HepG2 (cell line): Measurements from ENCODE around the gene ENO2. TPM values are rescaled to one million over a fixed set of nuclear protein-coding genes. Genes with fewer than 3 reads are reported as not detected.

Experiments used
- FOSL1 ChIP-seq: sonication (generic); formaldehyde crosslinking; IDR thresholded peaks from 2 replicates; pipeline ENCODE4 v1.9.0; 2021; ENCODE audit warnings: missing genetic modification reagents, borderline replicate concordance
- HOXD1 ChIP-seq: sonication (generic); formaldehyde crosslinking; IDR thresholded peaks from 2 replicates; pipeline ENCODE4 v1.5.0; 2020; ENCODE audit warnings: missing genetic modification reagents
- MAF1 ChIP-seq: sonication (generic); formaldehyde crosslinking; IDR thresholded peaks from 2 replicates; pipeline ENCODE4 v1.5.0; 2020; ENCODE audit warnings: missing genetic modification reagents, borderline replicate concordance
- MED8 ChIP-seq: sonication (generic); formaldehyde crosslinking; IDR thresholded peaks from 2 replicates; pipeline ENCODE4 v1.8.1; 2023; ENCODE audit warnings: mild to moderate bottlenecking, missing genetic modification reagents; ENCODE audit not compliant: insufficient replicate concordance
- NPAS2 ChIP-seq: sonication (generic); formaldehyde crosslinking; IDR thresholded peaks from 2 replicates; pipeline ENCODE4 v1.8.0; 2022; ENCODE audit warnings: mild to moderate bottlenecking, missing genetic modification reagents, borderline replicate concordance
- NR2C2 ChIP-seq: sonication (generic); formaldehyde crosslinking; IDR thresholded peaks from 2 replicates; pipeline ENCODE4 v1.4.0; 2020; ENCODE audit warnings: missing genetic modification reagents, mild to moderate bottlenecking, moderate library complexity, borderline replicate concordance
- NRL ChIP-seq: sonication (generic); formaldehyde crosslinking; IDR thresholded peaks from 2 replicates; pipeline ENCODE4 v1.5.0; 2020; ENCODE audit warnings: missing genetic modification reagents, mild to moderate bottlenecking, moderate library complexity, borderline replicate concordance
- RFXANK ChIP-seq: IDR thresholded peaks from 2 replicates; pipeline ENCODE4 v1.6.1; 2016
- SALL2 ChIP-seq: sonication (generic); formaldehyde crosslinking; IDR thresholded peaks from 2 replicates; pipeline ENCODE4 v1.8.1; 2023; ENCODE audit warnings: mild to moderate bottlenecking, missing genetic modification reagents, inconsistent platforms
- SIX4 ChIP-seq: sonication (generic); formaldehyde crosslinking; IDR thresholded peaks from 2 replicates; pipeline ENCODE4 v1.4.0; 2020; ENCODE audit warnings: missing genetic modification reagents
- SKI ChIP-seq: fragments of 450-650 bp; IDR thresholded peaks from one replicate; pipeline ENCODE4 v1.6.1; 2018; ENCODE audit warnings: mild to moderate bottlenecking; ENCODE audit not compliant: partially characterized antibody
- SRSF1 ChIP-seq: fragments of 200-400 bp; formaldehyde crosslinking; optimal IDR thresholded peaks from 2 replicates; pipeline ENCODE3; 2017; ENCODE audit warnings: mild to moderate bottlenecking, low read depth, low read length, moderate library complexity
- SSRP1 ChIP-seq: IDR thresholded peaks from 2 replicates; pipeline ENCODE4 v1.6.1; 2016; ENCODE audit warnings: control low read depth
- ZC3H13 ChIP-seq: sonication (generic); formaldehyde crosslinking; IDR thresholded peaks from 2 replicates; pipeline ENCODE4 v1.8.1; 2023; ENCODE audit warnings: mild to moderate bottlenecking, missing genetic modification reagents, moderate library complexity
- ZNF263 ChIP-seq: sonication (generic); formaldehyde crosslinking; IDR thresholded peaks from 2 replicates; pipeline ENCODE4 v1.4.0; 2020; ENCODE audit warnings: missing genetic modification reagents
- ZNF264 ChIP-seq: sonication (generic); formaldehyde crosslinking; IDR thresholded peaks from 2 replicates; pipeline ENCODE4 v1.4.0; 2020; ENCODE audit warnings: missing genetic modification reagents
- ZNF672 ChIP-seq: sonication (generic); formaldehyde crosslinking; IDR thresholded peaks from 2 replicates; pipeline ENCODE4 v1.8.1; 2022; ENCODE audit warnings: missing genetic modification reagents
- ZNF747 ChIP-seq: sonication (generic); formaldehyde crosslinking; IDR thresholded peaks from 2 replicates; pipeline ENCODE4 v1.8.1; 2023; ENCODE audit warnings: missing genetic modification reagents, mild to moderate bottlenecking, borderline replicate concordance
- ZSCAN25 ChIP-seq: sonication (generic); formaldehyde crosslinking; IDR thresholded peaks from 2 replicates; pipeline ENCODE4 v1.8.0; 2022; ENCODE audit warnings: mild to moderate bottlenecking, missing genetic modification reagents
- ZSCAN29 ChIP-seq: sonication (generic); formaldehyde crosslinking; conservative IDR thresholded peaks from 2 replicates; pipeline ENCODE4 v1.4.0; 2020; ENCODE audit warnings: mild to moderate bottlenecking, missing genetic modification reagents
- polyA plus RNA-seq, 8 experiments: library from polyadenylated mRNA; depleted of rRNA in 3 of 8; stranded (reverse) in 7 of 8; unstranded in 1 of 8; fragments of >200 nt; fragmentation: Illumina TruSeq in 4 of 8; extraction: Trizol in 4 of 8; gene quantifications; 2 replicates each; pipeline versions ENCODE4 v1.2.1 to v1.2.3, GENCODE V29; 2011 to 2016; ENCODE audit warnings: low read depth in 4 of 8, missing spikeins in 1 of 8, mixed read lengths in 1 of 8; ENCODE audit not compliant: insufficient read depth in 1 of 8
- total RNA-seq, 5 experiments: library from RNA; depleted of rRNA; stranded (reverse); fragments of >200 nt; fragmentation: Illumina TruSeq; extraction: Trizol; gene quantifications; 2 replicates each; pipeline ENCODE4 v1.2.3, GENCODE V29; 2016; ENCODE audit warnings: low read depth in 1 of 5
- TF ChIP-seq, protein P1 (sequence below): sonication (generic); formaldehyde crosslinking; IDR thresholded peaks from 2 replicates; pipeline ENCODE4 v1.4.0; 2020; ENCODE audit warnings: missing genetic modification reagents
- TF ChIP-seq, protein P2 (sequence below): sonication (generic); formaldehyde crosslinking; IDR thresholded peaks from 2 replicates; pipeline ENCODE4 v1.4.0; 2020; ENCODE audit warnings: missing genetic modification reagents
- TF ChIP-seq, protein P3 (sequence below): sonication (generic); formaldehyde crosslinking; IDR thresholded peaks from 2 replicates; pipeline ENCODE4 v1.8.1; 2023; ENCODE audit warnings: missing genetic modification reagents, mild to moderate bottlenecking, borderline replicate concordance
- TF ChIP-seq, protein P4 (sequence below): sonication (generic); formaldehyde crosslinking; IDR thresholded peaks from 2 replicates; pipeline ENCODE4 v1.5.0; 2020; ENCODE audit warnings: mild to moderate bottlenecking, missing genetic modification reagents, moderate library complexity

The ENO2 gene
- total and polyA plus RNA-seq, 2 of the 13 experiments (the other 11 are each of a cell fraction or from before 2014, with no cell fraction given) = 19.3 to 136 TPM

DNA sequence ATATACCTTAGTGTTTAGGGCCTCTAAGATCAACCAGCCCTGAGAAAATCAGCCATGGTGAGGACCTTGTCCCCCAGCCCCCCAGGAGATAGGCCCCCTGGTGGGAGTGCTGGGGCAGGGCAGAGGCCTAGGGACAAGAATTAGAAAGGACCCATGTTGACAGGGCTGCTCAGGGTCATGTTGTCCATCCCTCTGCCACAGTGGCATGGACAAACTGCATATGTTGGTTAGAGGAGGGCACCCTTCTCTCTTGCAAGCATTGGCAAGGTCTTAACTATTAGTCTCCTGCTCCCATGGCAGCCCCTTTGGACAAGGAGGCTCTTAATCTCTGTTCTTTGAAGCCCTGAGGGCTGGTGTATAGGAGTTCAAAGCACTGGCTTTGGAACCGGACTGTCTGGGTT is 36.0 kb downstream of the ENO2 start (continued):
- TF ChIP-seq NR2C2 (CRISPR knock-in tag) = peak; percentile 70
- TF ChIP-seq, protein P1, sequence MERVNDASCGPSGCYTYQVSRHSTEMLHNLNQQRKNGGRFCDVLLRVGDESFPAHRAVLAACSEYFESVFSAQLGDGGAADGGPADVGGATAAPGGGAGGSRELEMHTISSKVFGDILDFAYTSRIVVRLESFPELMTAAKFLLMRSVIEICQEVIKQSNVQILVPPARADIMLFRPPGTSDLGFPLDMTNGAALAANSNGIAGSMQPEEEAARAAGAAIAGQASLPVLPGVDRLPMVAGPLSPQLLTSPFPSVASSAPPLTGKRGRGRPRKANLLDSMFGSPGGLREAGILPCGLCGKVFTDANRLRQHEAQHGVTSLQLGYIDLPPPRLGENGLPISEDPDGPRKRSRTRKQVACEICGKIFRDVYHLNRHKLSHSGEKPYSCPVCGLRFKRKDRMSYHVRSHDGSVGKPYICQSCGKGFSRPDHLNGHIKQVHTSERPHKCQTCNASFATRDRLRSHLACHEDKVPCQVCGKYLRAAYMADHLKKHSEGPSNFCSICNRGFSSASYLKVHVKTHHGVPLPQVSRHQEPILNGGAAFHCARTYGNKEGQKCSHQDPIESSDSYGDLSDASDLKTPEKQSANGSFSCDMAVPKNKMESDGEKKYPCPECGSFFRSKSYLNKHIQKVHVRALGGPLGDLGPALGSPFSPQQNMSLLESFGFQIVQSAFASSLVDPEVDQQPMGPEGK (CRISPR knock-in tag) = peak; percentile 83
- TF ChIP-seq ZNF264 (CRISPR knock-in tag) = no peak
- TF ChIP-seq, protein P2, sequence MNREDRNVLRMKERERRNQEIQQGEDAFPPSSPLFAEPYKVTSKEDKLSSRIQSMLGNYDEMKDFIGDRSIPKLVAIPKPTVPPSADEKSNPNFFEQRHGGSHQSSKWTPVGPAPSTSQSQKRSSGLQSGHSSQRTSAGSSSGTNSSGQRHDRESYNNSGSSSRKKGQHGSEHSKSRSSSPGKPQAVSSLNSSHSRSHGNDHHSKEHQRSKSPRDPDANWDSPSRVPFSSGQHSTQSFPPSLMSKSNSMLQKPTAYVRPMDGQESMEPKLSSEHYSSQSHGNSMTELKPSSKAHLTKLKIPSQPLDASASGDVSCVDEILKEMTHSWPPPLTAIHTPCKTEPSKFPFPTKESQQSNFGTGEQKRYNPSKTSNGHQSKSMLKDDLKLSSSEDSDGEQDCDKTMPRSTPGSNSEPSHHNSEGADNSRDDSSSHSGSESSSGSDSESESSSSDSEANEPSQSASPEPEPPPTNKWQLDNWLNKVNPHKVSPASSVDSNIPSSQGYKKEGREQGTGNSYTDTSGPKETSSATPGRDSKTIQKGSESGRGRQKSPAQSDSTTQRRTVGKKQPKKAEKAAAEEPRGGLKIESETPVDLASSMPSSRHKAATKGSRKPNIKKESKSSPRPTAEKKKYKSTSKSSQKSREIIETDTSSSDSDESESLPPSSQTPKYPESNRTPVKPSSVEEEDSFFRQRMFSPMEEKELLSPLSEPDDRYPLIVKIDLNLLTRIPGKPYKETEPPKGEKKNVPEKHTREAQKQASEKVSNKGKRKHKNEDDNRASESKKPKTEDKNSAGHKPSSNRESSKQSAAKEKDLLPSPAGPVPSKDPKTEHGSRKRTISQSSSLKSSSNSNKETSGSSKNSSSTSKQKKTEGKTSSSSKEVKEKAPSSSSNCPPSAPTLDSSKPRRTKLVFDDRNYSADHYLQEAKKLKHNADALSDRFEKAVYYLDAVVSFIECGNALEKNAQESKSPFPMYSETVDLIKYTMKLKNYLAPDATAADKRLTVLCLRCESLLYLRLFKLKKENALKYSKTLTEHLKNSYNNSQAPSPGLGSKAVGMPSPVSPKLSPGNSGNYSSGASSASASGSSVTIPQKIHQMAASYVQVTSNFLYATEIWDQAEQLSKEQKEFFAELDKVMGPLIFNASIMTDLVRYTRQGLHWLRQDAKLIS (CRISPR knock-in tag) = no peak
- no peak for TF ChIP-seq SALL2 (CRISPR knock-in tag)
- peak; percentile 98 for TF ChIP-seq ZNF672
- TF ChIP-seq SIX4 (CRISPR knock-in tag) = no peak
- TF ChIP-seq FOSL1 (CRISPR knock-in tag) = no peak
- no peak for TF ChIP-seq MAF1 (CRISPR knock-in tag)
- no peak for TF ChIP-seq ZSCAN25 (CRISPR knock-in tag)
- no peak for TF ChIP-seq SSRP1 (CRISPR knock-in tag)
- no peak for TF ChIP-seq ZNF263 (CRISPR knock-in tag)
- TF ChIP-seq NRL = no peak
- TF ChIP-seq MED8 (CRISPR knock-in tag) = no peak
- TF ChIP-seq ZC3H13 = no peak
- TF ChIP-seq NPAS2 (CRISPR knock-in tag) = no peak
- TF ChIP-seq, protein P3, sequence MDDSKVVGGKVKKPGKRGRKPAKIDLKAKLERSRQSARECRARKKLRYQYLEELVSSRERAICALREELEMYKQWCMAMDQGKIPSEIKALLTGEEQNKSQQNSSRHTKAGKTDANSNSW (CRISPR knock-in tag) = no peak
- no peak for TF ChIP-seq SRSF1
- TF ChIP-seq ZNF747 = no peak
- TF ChIP-seq HOXD1 (CRISPR knock-in tag) = no peak
- no peak for TF ChIP-seq ZSCAN29 (CRISPR knock-in tag)
- no peak for TF ChIP-seq SKI
- no peak for TF ChIP-seq RFXANK (CRISPR knock-in tag)
- TF ChIP-seq, protein P4, sequence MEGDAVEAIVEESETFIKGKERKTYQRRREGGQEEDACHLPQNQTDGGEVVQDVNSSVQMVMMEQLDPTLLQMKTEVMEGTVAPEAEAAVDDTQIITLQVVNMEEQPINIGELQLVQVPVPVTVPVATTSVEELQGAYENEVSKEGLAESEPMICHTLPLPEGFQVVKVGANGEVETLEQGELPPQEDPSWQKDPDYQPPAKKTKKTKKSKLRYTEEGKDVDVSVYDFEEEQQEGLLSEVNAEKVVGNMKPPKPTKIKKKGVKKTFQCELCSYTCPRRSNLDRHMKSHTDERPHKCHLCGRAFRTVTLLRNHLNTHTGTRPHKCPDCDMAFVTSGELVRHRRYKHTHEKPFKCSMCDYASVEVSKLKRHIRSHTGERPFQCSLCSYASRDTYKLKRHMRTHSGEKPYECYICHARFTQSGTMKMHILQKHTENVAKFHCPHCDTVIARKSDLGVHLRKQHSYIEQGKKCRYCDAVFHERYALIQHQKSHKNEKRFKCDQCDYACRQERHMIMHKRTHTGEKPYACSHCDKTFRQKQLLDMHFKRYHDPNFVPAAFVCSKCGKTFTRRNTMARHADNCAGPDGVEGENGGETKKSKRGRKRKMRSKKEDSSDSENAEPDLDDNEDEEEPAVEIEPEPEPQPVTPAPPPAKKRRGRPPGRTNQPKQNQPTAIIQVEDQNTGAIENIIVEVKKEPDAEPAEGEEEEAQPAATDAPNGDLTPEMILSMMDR (CRISPR knock-in tag) = peak; percentile 38
